HL-60/S4 treated with phorbol 12-myristate 13-acetate at 8.2 ng/mL for 4 days and 3 days (cell line): Measurements from ENCODE around the gene PHPT1.
"Not testable (repeated sequence)": the region's sequence is repeated elsewhere in the genome, so short reads cannot be mapped to it uniquely, and the experiment has no call there.

Experiments
- in situ Hi-C: fragments of 300-500 bp; cut with MboI; formaldehyde crosslinking; loops from 2 replicates; pipeline ENCODE4 v1.15.0; 2022; ENCODE audit warnings: low sequenced_read_pairs

Gene PHPT1

GRCh38 chr9:136837146-136837855 lies 11.9 kb upstream of the PHPT1 start:
- in situ Hi-C loops, result no loop called here

- in situ Hi-C loops, result not testable (repeated sequence)
These were observed 11.3 kb upstream of the PHPT1 start for GRCh38 chr9:136837856-136838277.

- in situ Hi-C loops, result no loop called here
These were observed 10.6 kb upstream of the PHPT1 start for GRCh38 chr9:136838314-136839228.

DNA sequence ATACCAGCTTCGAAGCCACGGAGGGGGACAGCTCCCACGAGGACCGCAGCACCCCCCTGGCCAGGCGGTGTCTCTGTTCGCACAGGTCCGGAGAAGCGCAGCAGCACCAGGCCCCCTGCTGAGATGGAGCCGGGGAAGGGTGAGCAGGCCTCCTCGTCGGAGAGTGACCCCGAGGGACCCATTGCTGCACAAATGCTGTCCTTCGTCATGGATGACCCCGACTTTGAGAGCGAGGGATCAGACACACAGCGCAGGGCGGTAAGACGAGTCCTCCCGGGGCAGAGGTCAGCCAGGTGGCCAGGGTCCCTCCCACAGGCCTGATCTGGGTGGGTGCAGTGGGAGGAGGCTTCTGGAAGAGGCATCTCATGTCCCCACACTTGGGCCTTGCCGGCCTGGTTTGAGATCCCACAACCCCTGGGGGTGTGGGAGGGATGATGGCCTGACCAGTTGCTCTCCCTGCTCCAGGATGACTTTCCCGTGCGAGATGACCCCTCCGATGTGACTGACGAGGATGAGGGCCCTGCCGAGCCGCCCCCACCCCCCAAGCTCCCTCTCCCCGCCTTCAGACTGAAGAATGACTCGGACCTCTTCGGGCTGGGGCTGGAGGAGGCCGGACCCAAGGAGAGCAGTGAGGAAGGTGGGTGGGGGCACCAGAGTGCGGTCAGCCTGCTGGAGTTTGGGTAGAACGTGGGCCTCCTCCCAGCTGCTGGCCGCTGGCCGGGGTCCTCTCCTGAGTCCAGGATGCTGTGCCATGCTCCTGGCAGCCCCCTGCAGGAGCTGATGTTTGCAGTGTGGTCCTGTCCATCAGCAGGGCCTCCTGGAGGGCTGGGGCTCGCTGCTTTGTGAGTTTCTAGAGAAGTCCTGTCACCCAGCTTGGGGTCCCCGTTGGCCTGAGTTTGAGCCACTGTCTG lies 9.7 kb upstream of the PHPT1 start:
- in situ Hi-C loops, result no loop called here

DNA sequence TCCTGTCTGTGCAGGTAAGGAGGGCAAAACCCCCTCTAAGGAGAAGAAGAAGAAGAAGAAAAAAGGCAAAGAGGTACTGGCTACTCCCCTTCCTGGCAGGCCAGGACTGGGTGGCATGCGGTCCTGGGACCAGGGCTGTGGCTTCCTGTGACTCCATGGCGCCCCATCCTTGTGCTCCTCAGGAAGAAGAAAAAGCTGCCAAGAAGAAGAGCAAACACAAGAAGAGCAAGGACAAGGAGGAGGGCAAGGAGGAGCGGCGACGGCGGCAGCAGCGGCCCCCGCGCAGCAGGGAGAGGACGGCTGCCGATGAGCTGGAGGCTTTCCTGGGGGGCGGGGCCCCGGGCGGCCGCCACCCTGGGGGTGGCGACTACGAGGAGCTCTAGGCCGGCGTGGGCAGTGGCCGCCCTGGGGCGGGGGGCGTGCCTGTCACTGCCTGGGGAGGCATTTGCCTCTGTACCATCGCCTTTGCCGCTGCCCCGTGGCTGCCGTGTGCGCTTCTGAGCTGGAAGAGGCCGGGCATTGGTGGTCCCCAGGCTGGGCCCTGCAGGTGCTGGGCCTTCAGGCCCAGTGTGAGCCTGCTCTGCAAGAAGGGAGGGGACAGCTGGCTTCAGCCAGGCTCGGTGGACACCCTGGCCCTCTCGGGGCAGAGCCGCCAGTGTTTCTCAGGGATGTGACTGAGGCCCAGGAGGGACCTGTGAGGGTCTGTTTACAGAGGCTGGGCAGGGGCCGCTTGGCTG lies 8.9 kb upstream of the PHPT1 start:
- in situ Hi-C loops, result no loop called here

DNA sequence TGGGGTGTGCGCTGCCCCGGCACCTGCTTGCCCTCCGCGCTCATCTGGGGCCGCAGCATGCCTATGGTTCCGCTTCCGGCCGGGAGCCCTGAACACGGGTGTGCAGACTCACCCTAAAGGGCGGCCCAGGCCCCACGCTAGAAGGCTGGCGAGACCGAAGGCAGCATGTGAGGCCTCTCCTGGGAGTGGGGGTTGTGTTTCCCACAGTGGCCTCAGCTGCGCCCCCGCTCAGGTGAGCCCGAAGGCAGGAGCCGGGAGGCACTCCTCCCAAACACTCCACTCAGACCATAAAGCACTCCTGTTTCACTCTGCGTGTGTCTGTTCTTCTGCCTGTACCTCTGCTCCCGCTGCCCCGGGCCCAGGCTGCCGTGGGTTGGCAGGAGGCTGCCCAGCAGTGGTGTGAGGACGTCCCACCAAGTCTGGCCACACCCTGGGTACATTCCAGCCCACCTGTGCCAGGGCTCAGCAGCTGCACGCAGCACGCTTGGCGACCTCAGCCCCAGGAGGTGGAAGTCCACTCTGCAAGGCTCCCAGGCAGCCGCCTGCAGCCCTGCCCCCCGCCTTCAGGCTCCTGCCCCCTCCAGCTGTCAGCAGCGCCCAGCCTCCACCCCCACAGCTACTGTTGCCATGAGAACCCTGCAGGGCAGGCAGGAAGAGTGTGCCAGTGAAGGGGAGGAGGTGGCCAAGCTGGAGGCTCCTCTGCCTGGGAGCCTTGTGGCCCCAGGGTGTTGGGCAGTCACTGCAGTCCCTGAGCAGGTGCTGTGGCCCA lies 8.1 kb upstream of the PHPT1 start:
- in situ Hi-C loops, result no loop called here

DNA sequence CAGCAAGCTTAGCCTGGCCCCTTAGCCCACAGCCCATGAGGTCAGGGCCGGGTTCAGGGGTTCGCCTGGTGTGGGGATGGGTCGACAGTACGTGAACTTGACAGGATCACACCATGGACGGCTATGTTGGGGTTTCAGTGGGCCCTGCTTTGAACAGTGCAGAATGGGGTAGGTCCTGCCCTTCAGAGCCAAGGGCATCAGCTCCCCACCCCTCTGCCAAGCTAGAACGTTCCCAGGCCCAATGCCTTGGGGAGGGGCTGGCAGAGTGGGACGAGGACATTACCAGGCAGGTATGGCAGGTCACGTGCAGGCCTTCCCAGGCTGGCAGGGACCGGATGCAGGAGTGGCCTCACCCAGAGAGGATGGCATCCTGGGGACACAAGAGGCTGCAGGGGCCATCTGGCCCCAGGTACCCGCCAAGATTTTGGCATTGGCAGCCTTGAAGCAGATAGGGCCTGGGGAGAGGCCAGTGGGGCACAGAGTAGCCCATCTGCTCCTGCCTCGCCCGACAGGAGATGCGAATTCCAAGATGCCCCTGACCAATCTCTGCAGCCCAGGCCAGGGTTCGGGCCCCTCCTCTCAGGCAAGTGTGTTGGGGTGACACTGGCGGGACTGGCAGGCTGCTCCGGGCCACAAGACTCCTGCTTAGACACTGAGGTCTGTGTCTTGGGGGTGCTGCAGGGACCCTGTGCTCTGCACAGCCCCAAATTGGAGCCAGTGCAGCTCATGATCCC lies 7.4 kb upstream of the PHPT1 start:
- in situ Hi-C loops, result not testable (repeated sequence)

DNA sequence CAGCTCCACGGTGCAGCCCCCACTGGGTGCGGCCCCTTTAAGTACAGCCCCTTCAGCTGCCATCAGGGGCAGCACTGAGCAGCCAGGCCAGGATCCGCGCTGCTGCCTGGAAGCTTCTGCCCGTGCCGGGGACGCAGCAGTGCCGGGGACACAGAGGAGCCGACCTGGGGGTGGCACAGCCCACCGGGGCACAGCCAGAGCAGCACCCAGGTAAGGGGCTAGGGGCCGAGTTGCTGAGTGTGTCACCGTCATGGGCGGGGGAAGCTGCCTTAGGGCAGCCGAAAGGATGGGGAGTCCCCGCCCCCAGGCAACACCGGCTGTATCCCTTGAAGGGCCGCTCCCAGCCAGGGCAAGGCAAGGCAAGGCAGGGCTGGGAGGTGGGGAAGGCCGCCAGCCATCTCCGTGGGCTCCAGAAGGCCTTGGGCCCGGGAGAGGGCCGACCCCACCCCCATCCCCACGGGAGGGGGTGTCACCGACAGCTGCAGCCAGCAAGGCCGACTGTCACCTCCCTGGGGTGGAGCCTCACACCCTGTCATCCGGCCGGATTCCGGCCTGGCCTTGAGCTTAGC lies 6.7 kb upstream of the PHPT1 start, which contains the start of gene AJM1:
Gene AJM1, plus strand, starts transcription at position 99 of the 569 bp plus-strand sequence. CDS start 1,937 bp downstream, outside the sequence.
- in situ Hi-C loops, result not testable (repeated sequence)

DNA sequence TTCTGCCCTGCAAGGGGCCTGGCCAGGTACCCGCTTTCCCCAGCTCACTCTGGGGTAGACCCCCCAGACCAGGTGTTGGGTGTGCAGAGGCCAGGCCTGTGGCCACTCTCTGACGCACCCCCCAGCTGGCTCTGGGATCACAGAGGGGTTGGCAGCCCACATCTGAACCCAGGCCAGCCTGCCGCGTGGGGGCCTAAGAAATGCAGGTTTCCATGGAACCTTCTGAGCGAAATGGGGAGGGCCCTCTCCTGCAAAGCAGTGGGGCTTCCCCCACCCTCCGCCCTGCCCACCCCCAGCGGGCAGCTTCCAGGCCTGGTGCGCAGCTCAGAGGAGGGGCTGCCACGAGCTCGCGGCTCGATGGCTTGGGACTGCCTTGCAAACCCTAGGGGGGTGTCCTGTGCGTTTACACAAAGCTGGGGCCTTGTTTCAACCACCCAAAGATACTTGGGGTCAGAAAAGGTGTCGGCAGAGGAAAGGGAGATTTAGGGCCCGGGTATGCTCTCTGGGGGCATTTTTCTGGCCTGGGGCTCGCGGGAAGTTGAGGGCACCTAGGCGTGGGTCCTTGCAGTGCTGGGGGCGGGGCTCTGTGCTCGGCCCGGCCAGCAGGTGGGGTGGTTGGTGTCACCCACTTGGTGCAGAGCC lies 5.9 kb upstream of the PHPT1 start:
- in situ Hi-C loops, result not testable (repeated sequence)

DNA sequence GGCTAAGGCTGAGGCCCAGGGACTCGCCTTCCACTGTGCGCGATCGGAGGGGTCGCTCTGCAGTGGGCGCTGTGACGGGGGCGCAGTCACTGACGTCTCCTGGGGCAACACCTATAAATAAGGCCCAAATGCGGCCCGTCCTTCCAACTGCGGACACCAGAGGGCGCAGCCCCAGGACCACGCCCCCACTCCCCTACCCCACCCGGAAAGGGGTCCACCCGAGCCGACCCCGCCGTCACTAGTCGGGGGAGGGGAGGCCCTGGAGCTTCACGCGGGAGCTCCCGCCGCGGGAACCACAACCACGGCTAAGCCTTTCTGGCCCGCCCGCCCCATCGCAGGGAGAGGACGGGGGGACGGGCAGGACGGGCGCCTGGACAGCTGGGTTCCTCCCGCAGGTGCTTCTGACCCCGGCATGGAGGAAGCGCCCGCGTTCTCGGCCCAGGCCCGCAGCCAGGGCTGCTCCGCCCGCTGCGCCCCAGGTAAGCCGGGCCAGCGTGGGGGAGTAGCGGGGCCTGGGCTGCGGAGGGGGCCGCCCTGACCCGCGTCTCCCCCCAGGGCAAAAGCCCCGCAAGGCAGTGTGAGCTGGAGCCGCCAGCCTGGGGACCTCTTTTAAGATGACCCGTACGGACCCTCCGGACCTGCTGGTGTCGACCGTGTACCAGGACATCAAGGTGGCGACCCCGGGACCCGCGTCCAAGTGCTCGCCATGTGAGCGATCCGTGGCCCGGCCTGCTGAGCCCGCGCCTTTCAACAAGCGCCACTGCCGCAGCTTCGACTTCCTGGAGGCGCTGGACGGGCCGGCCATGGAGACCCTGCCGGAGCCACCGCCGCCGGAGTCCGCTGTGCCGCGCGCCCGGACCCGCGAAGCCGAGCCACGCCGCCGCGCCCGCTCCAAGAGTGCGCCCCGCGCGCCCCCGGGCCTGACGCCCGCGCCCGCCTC lies 5.1 kb upstream of the PHPT1 start:
- in situ Hi-C loops, result not testable (repeated sequence)

DNA sequence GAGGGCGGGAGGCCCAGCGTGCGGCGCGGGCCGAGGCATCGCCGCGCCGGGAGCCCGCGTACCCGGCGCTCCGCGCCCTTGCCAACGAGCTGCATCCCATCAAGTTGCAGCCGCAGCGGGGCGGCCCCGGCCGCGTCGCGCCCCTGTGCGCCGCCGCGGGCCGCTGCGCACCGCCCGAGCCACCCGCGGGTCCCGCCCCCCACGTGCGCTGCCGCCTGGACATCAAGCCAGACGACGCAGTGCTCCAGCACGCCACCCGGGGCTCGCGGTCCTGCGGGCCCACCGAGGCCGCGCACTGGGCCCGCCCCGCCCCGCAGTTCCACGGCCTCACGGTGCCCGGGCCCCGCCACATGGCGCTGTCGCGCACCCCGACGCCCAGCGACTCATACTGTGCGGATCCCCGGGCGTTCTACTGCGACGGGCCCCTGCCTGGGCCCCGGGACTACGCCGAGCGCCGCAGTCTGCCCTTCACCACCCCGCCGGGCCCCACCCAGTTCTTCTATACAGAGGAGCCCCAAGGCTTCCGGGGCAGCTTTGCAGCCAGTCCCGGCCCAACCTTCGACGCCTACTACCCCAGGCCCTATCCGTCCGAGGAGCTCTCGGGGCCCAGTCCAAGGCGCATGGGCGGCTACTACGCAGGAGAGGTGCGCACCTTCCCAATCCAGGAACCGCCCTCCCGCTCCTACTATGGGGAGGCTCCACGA lies 4.3 kb upstream of the PHPT1 start:
- in situ Hi-C loops, result no loop called here

DNA sequence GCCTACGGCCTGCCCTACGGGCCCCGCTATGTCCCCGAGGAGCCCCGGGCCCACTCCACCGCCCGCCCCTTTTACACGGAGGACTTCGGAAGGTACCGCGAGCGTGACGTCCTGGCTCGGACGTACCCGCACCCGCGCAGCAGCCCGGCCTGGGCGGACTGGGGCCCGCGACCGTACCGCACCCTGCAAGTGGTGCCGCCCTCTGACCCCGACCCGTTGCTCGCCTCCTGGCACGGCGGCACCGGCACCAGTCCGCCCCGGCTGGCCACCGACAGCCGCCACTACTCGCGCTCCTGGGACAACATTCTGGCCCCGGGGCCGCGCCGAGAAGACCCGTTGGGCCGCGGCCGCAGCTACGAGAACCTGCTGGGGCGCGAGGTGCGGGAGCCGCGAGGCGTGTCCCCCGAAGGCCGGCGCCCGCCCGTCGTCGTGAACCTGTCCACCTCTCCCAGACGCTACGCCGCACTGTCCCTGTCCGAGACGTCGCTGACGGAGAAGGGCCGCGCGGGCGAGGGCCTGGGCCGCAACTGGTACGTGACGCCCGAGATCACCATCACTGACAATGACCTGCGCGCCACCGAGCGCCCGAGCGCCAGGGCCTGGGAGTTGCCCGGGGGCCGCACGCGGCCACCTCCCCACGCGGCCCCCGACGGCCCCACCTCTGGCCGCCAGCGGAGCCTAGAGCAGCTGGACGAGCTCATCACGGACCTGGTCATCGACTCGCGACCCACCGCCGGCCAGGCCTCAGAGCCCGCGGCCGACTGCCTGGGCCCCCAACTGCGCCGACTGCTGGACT lies 3.5 kb upstream of the PHPT1 start:
- in situ Hi-C loops, result no loop called here

DNA sequence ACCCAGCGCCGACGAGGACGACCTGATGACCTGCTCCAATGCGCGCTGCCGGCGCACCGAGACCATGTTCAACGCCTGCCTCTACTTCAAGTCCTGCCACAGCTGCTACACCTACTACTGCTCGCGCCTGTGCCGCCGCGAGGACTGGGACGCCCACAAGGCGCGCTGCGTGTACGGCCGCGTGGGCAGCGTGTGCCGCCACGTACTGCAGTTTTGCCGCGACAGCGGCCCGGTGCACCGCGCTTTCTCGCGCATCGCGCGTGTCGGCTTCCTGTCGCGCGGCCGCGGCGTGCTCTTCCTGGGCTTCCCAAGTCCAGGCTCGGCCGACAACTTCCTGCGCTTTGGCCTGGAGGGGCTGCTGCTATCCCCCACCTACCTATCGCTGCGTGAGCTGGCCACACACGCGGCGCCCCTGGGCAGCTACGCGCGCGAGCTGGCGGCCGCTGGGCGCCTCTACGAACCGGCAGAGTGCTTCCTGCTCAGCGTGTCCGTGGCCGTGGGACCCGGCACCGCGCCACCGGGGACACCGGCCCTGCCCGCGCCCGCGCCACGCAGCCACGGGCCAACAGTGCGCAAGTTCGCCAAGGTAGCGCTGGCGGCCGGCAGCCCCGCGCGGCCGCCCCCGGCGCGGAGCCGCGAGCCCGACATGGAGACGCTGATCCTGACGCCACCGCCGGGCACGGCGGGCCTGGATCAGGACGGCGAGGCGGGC lies 2.7 kb upstream of the PHPT1 start:
- in situ Hi-C loops, result no loop called here

DNA sequence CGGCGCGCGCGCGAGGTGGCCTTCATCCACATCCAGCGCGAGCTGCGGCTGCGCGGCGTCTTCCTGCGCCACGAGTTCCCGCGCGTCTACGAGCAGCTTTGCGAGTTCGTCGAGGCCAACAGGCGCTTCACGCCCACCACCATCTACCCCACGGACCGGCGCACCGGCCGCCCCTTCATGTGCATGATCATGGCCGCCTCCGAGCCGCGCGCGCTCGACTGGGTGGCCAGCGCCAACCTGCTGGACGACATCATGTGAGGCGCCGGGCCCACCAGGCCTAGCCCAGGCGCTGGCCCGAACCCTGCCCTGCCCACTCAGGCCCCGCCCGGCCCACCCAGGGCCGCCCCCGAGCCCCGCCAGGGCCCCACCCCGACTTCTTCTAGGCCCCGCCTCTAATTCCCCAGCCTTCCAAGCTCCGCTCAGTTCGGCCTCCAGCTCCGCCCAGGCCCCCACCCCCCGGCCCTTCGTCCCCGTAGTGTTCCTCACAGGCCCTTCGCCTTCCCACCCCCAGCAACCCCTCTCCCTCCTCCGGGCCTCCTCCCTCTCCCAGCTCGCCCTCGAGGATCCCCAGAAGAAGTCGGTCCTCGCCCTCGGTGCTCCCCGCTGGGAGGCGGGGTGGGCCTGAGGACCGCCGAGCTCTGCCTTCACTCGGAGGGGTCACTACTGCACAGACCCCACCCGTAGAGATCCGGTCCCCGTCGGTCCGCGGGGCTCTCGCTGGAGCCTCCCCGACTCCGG lies 2.0 kb upstream of the PHPT1 start:
- in situ Hi-C loops, result no loop called here
